Vagina (tissue), 2 donors: ENCODE measurements around the gene CDK1.

ENCODE experiments used
- CTCF ChIP-seq, 3 experiments: fragments of 450-650 bp in 2 of 3; fragments of 200-600 bp in 1 of 3; sonication (generic) in 1 of 3; IDR thresholded peaks; one replicate each; pipeline ENCODE4 v1.5.1; 2017 to 2019; ENCODE audit warnings: antibody characterized with exemption in 3 of 3, mild to moderate bottlenecking in 2 of 3, moderate library complexity in 2 of 3
- POLR2A ChIP-seq, 2 donors: fragments of 450-650 bp; IDR thresholded peaks; one replicate each; pipeline ENCODE4 v1.6.1; 2017; ENCODE audit warnings: antibody characterized with exemption in 2 of 2, mild to moderate bottlenecking in 2 of 2, moderate library complexity in 2 of 2
- POLR2AphosphoS5 ChIP-seq, 2 donors: sonication (generic); formaldehyde crosslinking; IDR thresholded peaks; one replicate each; pipeline ENCODE4 v1.9.0; 2017; ENCODE audit warnings: antibody characterized with exemption in 2 of 2, mild to moderate bottlenecking in 2 of 2, low read depth in 1 of 2; ENCODE audit not compliant: insufficient read depth in 1 of 2

- TF ChIP-seq CTCF (IDR thresholded peaks at IDR 0.05) (no peak), POLR2A (IDR thresholded peaks at IDR 0.05) (no peak), POLR2AphosphoS5 (IDR thresholded peaks at IDR 0.05; ENCODE audit: insufficient read depth in 1 of 2, low read depth in 1 of 2) (no peak)
Observed at GRCh38 chr10:60778971-60779796, 906 bp downstream of the CDK1 start.
